Mammary epithelial cell (primary cell): ENCODE data around the gene ARHGAP42.

ENCODE experiments used
- CTCF ChIP-seq, 2 donors: IDR thresholded peaks in 1 of 2; conservative IDR thresholded peaks in 1 of 2; 2 replicates each; pipeline ENCODE4 v1.5.1; 2011 to 2012; ENCODE audit warnings: inconsistent platforms in 2 of 2, low read length in 2 of 2, mild to moderate bottlenecking in 2 of 2, control low read depth in 1 of 2, low read depth in 1 of 2; ENCODE audit not compliant: insufficient read depth in 1 of 2; ENCODE audit errors: extremely low read depth in 1 of 2
- EZH2 ChIP-seq: IDR thresholded peaks from 2 replicates; pipeline ENCODE4 v1.6.1; 2012; ENCODE audit warnings: low read length, inconsistent platforms, borderline replicate concordance

DNA sequence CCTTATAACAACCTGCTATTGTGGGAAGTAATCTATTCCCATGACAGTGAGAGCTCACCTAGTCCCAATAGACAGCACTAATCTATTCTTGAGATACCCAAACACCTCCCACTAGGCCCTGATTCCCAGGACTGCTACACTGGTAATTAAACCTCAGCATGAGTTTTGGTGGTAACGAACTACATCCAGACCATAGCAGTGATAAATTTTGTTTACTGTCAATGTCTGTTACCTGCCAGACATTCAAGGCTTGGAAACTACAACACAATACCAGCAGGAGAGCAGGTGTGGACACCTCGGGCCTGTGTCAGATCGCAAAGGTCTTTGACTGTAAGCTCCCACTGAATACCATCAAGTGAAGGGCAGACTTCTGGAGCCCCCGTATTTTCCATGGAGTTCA lies 187.1 kb downstream of the ARHGAP42 start:
- TF ChIP-seq CTCF (conservative IDR thresholded peaks at IDR 0.05 in 1 of 2, IDR thresholded peaks at IDR 0.05 in 1 of 2; ENCODE audit: extremely low read depth in 1 of 2, insufficient read depth in 1 of 2, low read depth in 1 of 2, low read length in 2 of 2) (no peak), EZH2 (no peak)
